PC-3 (cell line): ENCODE results near the gene OVCA2.

ENCODE experiments used
- EZH2 ChIP-seq: fragments of 300-600 bp; sonication (generic); IDR thresholded peaks from one replicate; pipeline ENCODE4 v1.6.1; 2017; ENCODE audit warnings: antibody characterized with exemption, mild to moderate bottlenecking, low read length; ENCODE audit not compliant: unreplicated experiment
- EZH2phosphoT487 ChIP-seq: fragments of 300-600 bp; sonication (generic); IDR thresholded peaks from 2 replicates; pipeline ENCODE4 v1.6.1; 2018; ENCODE audit warnings: mild to moderate bottlenecking, antibody characterized with exemption, low read length, borderline replicate concordance
- TF ChIP-seq, protein P1 (sequence below): fragments of 300-600 bp; sonication (generic); conservative IDR thresholded peaks from 2 replicates; pipeline ENCODE4 v1.5.1; 2017; ENCODE audit warnings: antibody characterized with exemption, low read depth, mild to moderate bottlenecking, low read length

DNA sequence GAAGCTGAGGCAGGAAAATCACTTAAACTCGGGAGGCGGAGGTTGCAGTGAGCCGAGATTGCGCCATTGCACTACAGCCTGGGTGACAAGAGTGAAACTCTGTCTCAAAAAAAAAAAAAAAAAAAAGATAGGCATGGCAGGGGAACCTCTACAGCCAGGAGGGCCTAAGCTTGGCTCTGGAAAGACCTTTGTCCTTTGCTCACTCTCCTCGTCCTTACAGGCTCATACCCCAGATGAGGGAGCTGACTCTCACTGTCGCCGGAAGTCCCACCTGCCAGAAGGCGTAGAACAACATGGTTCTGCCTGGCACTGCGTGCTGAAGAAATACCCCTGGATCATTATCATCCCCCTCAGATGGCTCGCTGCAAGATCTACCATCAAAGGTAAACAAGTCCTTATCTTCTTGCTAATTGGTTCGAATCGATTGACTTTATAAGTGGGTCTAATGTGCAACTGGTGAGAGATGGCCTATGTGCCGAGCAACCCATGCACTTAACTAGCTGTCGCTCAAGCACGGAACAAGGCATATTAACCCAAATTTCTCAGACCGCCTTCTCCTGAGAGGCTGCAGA is 46.4 kb upstream of the OVCA2 start:
- TF ChIP-seq, protein P1, sequence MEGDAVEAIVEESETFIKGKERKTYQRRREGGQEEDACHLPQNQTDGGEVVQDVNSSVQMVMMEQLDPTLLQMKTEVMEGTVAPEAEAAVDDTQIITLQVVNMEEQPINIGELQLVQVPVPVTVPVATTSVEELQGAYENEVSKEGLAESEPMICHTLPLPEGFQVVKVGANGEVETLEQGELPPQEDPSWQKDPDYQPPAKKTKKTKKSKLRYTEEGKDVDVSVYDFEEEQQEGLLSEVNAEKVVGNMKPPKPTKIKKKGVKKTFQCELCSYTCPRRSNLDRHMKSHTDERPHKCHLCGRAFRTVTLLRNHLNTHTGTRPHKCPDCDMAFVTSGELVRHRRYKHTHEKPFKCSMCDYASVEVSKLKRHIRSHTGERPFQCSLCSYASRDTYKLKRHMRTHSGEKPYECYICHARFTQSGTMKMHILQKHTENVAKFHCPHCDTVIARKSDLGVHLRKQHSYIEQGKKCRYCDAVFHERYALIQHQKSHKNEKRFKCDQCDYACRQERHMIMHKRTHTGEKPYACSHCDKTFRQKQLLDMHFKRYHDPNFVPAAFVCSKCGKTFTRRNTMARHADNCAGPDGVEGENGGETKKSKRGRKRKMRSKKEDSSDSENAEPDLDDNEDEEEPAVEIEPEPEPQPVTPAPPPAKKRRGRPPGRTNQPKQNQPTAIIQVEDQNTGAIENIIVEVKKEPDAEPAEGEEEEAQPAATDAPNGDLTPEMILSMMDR, result no peak
- TF ChIP-seq EZH2, result no peak
- TF ChIP-seq EZH2phosphoT487, result no peak
